Endodermal cell (in vitro differentiated cells): ENCODE data around the gene IL3. TPM values are rescaled to one million over a fixed set of nuclear protein-coding genes. Genes with fewer than 3 reads are reported as not detected.

Source experiments
- DNase-seq: peaks from one replicate; pipeline ENCODE4 v3.0.0-alpha.2; 2017
- H3K27ac ChIP-seq: 2 replicates; pipeline ENCODE4 v1.5.1; 2013; ENCODE audit warnings: mild to moderate bottlenecking, low read depth, low read length, moderate library complexity
- H3K27me3 ChIP-seq: 2 replicates; pipeline ENCODE4 v1.6.1; 2013; ENCODE audit warnings: mild to moderate bottlenecking, low read length, moderate library complexity; ENCODE audit not compliant: insufficient read depth, control insufficient read depth, poor library complexity, severe bottlenecking
- H3K36me3 ChIP-seq: 2 replicates; pipeline ENCODE4 v1.7.0; 2013; ENCODE audit warnings: mild to moderate bottlenecking, low read length, moderate library complexity; ENCODE audit not compliant: control insufficient read depth, insufficient read depth
- H3K4me1 ChIP-seq: one replicate; pipeline ENCODE4 v1.7.0; 2013; ENCODE audit warnings: low read length; ENCODE audit not compliant: control insufficient read depth, insufficient read depth
- H3K4me3 ChIP-seq: 2 replicates; pipeline ENCODE4 v1.5.1; 2013; ENCODE audit warnings: mild to moderate bottlenecking, low read length, moderate library complexity
- H3K9ac ChIP-seq: 2 replicates; pipeline ENCODE4 v1.6.1; 2013; ENCODE audit warnings: mild to moderate bottlenecking, low read length, moderate library complexity; ENCODE audit not compliant: poor library complexity, severe bottlenecking; ENCODE audit errors: extremely low read depth
- H3K9me3 ChIP-seq: 2 replicates; pipeline ENCODE4 v1.6.1; 2013; ENCODE audit warnings: mild to moderate bottlenecking, low read length, moderate library complexity; ENCODE audit not compliant: control insufficient read depth
- H3K27ac Mint-ChIP-seq: 2 replicates; pipeline ENCODE4 v1.8.0; 2020; ENCODE audit warnings: mixed read lengths
- H3K27me3 Mint-ChIP-seq: 2 replicates; pipeline ENCODE4 v1.8.0; 2021; ENCODE audit warnings: mild to moderate bottlenecking, mixed read lengths; ENCODE audit not compliant: insufficient read depth
- H3K36me3 Mint-ChIP-seq: 2 replicates; pipeline ENCODE4 v1.8.0; 2020; ENCODE audit warnings: low read depth, mixed read lengths
- H3K4me1 Mint-ChIP-seq: 2 replicates; pipeline ENCODE4 v1.8.0; 2020; ENCODE audit warnings: mixed read lengths
- H3K4me3 Mint-ChIP-seq: 2 replicates; pipeline ENCODE4 v1.8.0; 2020; ENCODE audit warnings: mild to moderate bottlenecking, moderate library complexity, mixed read lengths
- H3K9me3 Mint-ChIP-seq: 2 replicates; pipeline ENCODE4 v1.8.0; 2020; ENCODE audit warnings: mild to moderate bottlenecking, mixed read lengths
- CTCF ChIP-seq: fragments of 200-600 bp; sonication (generic); conservative IDR thresholded peaks from 2 replicates; pipeline ENCODE4 v1.5.0; 2021; ENCODE audit warnings: antibody characterized with exemption, mild to moderate bottlenecking
- WGBS, 2 experiments: methylation state at CpG; one replicate each; pipeline versions ENCODE4 v1.1.5 to v1.1.7; 2013; ENCODE audit warnings: missing lambda C conversion rate in 2 of 2, mixed read lengths in 1 of 2; ENCODE audit not compliant: insufficient coverage in 1 of 2, insufficient read length in 1 of 2; 5-methylcytosine and 5-hydroxymethylcytosine counted together
- total RNA-seq, 2 donors: library from RNA; stranded (reverse); fragmentation: NEBNext Ultra II Directional in 1 of 2; extraction: Animal tissue kit (Norgen Biotek cat#: 25700) in 1 of 2; gene quantifications; 2 replicates in 1 of 2; 3 replicates in 1 of 2; pipeline ENCODE4 v1.2.1, GENCODE V29; 2021

IL3 gene
- total RNA-seq, 2 donors from 2014 or later = not detected

GRCh38 chr5:132058646-132059042 lies 1.8 kb upstream of the IL3 start:
- Mint-ChIP-seq H3K4me3 (no peak overlapping the region), H3K4me1 (no peaks in the 10 kb centered on the region), H3K27me3 (no peaks in the 10 kb centered on the region), H3K9me3 (no peaks in the 10 kb centered on the region), H3K36me3 (no peaks in the 10 kb centered on the region), H3K27ac (no peak overlapping the region)
- no peaks in the 10 kb centered on the region for H3K4me1 ChIP-seq
- no peak overlapping the region for H3K27ac ChIP-seq
- no peak for TF ChIP-seq CTCF
- no peaks in the 10 kb centered on the region for H3K27me3 ChIP-seq
- DNase-seq = peak; percentile 17
- no peaks in the 10 kb centered on the region for H3K36me3 ChIP-seq
- H3K4me3 ChIP-seq = no peak overlapping the region
- no peak overlapping the region for H3K9ac ChIP-seq
- H3K9me3 ChIP-seq = no peaks in the 10 kb centered on the region
- whole genome bisulfite sequencing, 2 experiments = 85 to 96% methylated on average over 6 to 7 of the region's 7 CpGs

GRCh38 chr5:132059043-132059695 lies 1.3 kb upstream of the IL3 start:
- no peak overlapping the region for H3K4me3 ChIP-seq
- H3K4me3 Mint-ChIP-seq = no peak overlapping the region
- H3K36me3 Mint-ChIP-seq = no peaks in the 10 kb centered on the region
- H3K9me3 Mint-ChIP-seq = no peaks in the 10 kb centered on the region
- WGBS, 2 experiments = 88% methylated on average over 6 to 9 of the region's 9 CpGs
- no peak for DNase-seq
- no peaks in the 10 kb centered on the region for H3K4me1 Mint-ChIP-seq
- H3K27ac ChIP-seq = no peak overlapping the region
- no peaks in the 10 kb centered on the region for H3K36me3 ChIP-seq
- no peak for TF ChIP-seq CTCF
- H3K27ac Mint-ChIP-seq = no peak overlapping the region
- no peaks in the 10 kb centered on the region for H3K27me3 Mint-ChIP-seq
- no peaks in the 10 kb centered on the region for H3K9me3 ChIP-seq
- H3K4me1 ChIP-seq = no peaks in the 10 kb centered on the region
- no peaks in the 10 kb centered on the region for H3K27me3 ChIP-seq
- no peak overlapping the region for H3K9ac ChIP-seq

- Histone ChIP-seq H3K4me1 (no peaks in the 10 kb centered on the region), H3K27me3 (no peaks in the 10 kb centered on the region), H3K9ac (no peak overlapping the region), H3K9me3 (no peaks in the 10 kb centered on the region), H3K4me3 (no peak overlapping the region), H3K27ac (no peak overlapping the region), H3K36me3 (no peaks in the 10 kb centered on the region)
- no peak for TF ChIP-seq CTCF
- Mint-ChIP-seq H3K4me1 (no peaks in the 10 kb centered on the region), H3K27me3 (no peaks in the 10 kb centered on the region), H3K4me3 (no peak overlapping the region), H3K27ac (no peak overlapping the region), H3K36me3 (no peaks in the 10 kb centered on the region), H3K9me3 (no peaks in the 10 kb centered on the region)
- peak; percentile 35 for DNase-seq
- 87 to 91% methylated on average over 9 to 13 of the region's 13 CpGs for WGBS, 2 experiments
Observed at GRCh38 chr5:132059696-132060500, 557 bp upstream of the IL3 start.
